SK-N-MC (cell line): ENCODE results near the gene NXF1.

ENCODE experiments used
- EZH2 ChIP-seq: fragments of 200-600 bp; sonication (generic); IDR thresholded peaks from one replicate; pipeline ENCODE4 v1.6.1; 2017; ENCODE audit warnings: antibody characterized with exemption
- POLR2AphosphoS5 ChIP-seq: IDR thresholded peaks from 2 replicates; pipeline ENCODE4 v1.6.1; 2012; ENCODE audit warnings: mild to moderate bottlenecking, low read depth, low read length, borderline replicate concordance

GRCh38 chr11:62839050-62839945, 34.1 kb upstream of the NXF1 start, which contains the start of gene WDR74:
- TF ChIP-seq EZH2: no peak
- peak; percentile 98 for TF ChIP-seq POLR2AphosphoS5
